ENCODE results near the gene GRAMD1B.

Gene GRAMD1B

DNA sequence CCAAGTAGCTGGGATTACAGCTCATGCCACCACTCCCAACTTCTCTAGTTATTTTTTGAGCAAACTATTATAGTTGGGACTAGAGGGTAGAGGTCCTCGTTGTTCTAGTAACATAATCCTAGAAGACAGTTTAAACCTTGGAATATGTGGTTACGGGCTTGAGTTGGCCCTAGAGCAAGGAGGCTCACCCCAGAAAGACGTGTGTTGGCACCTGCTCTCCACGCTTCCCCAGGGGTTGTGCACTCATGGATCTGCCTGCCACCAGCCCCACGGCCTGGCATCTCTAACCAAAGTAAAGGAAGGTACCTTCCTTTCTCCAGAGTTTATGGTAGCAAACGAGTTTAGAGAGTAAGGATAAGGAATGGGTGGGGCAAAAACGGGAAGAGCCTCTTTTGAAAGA is 145.4 kb downstream of the GRAMD1B start:
- no peak for DNase-seq

- DNase-seq = no peak
Observed at GRCh38 chr11:123576082-123576481, 146.0 kb downstream of the GRAMD1B start.

DNA sequence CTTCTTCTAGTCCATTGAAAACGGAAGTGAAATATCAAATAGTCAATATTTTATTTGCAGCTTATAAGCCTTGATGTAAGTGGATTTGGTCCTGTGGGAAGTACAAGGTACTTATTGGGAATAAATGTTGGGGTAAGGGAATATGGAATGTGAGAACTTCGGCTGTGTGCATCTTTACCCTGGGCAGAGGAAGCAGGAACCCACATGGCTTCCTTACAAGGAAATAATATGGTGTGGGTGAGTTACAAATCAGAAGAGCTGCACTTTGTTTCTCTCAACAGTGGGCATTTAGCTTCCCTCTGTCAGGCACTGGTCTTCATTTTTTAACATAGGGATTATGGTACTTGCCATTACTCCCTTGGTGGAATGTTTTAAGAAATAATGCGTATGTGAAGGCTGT is 146.4 kb downstream of the GRAMD1B start:
- DNase-seq = no peak

- peak; percentile 47 to 49 for DNase-seq
Observed at GRCh38 chr11:123577081-123577598, 147.1 kb downstream of the GRAMD1B start.

GRCh38 chr11:123578778-123579481 is 148.9 kb downstream of the GRAMD1B start:
- no peak for DNase-seq

DNA sequence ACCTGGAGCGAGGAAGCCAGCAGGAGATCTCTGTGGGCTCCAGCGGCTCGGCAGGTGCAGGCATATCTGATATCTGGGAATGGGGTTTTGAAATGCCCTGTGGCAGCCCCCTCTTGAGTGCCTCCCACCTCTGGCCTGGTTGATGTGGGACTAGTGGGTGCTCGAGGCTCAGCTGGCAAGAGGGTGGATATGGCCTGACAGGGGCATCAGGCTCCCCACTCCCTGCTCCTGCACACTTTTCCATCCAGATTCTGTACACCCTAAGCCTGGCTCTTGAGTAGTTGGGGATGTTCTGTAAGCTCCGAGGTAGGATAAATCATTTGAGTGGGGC is 149.4 kb downstream of the GRAMD1B start:
- no peak for DNase-seq

GRCh38 chr11:123580137-123580536 is 150.1 kb downstream of the GRAMD1B start:
- no peak for DNase-seq

DNA sequence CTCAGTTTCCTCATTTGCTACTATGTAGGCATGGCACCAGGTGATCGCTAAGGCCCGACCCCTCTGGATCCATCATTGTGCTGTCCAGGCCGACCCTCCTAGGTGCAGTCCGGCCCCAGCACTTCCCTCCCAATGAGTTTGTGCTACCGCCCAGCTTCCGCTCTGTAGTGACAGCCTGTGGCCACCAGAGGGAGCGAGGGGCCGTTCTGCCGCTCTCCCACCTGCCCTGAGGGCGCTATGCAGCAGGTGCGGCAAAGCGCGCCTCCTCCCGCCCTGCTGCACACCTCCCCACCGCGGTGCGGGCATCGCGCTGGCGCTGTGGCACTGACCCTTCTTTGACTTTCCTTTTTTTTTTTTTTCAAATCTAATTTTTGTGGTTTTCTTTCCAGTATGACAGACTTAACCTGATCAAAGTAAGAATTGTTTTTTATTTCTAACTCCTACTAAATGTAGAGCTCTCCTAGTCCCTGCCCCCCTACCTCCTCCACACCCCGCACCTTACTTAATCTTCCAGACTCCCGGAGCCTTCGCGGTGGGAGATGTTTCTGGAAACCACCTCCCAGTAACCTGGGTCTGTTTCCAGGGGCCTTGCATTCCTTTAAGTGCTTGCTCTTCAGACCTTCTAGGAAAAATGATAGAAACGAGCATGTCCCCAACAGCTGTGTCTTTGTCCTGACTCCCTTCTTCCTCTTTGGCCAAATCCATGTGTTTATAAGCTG is 150.6 kb downstream of the GRAMD1B start:
- DNase-seq = peak; percentile 59 to 64

GRCh38 chr11:123581651-123582399 is 151.8 kb downstream of the GRAMD1B start:
- DNase-seq = no peak

DNA sequence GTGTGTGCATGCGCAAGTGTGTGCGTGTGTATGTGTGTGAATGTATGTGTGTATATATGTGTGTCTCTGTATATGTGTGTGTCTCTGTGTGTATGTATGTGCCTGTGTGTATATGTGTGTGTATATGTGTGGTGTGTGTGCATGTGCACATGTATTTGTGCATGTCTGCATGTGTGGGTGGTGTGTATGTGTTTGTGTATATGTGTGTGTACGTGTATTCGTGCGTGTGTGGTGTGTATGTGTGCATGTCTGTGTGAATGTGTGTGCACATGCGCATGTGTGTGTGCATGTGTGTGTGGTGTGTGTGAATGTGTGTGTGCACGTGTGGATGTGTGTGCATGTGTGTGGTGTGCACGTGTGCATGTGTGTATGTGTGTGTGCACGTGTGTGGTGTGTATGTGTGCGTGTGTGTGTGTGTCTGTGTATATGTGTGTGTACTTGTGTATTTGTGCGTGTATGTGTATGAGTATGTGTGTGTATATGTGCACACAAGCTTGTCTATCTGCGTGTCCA is 153.0 kb downstream of the GRAMD1B start:
- no peak for DNase-seq

DNA sequence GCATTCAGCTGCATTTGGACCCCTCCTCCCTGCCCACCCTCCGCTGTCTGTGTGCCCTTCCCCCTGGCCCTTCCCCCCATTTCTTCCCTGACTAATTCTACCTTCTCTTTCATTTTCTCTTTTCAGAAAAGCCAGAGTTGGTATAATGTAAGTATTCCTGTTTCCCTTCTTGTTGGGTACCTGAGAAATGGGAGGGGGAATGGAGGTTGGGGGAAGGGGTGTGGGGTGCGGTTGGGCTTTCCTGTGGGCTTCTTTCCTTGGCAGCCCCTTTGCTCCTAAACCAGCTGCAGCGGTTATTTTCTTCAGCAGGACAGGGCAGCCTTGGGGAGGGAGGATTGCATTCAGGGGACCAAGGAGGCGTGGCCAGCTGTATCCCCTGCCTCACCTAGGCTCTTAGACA is 154.1 kb downstream of the GRAMD1B start:
- no peak for DNase-seq

DNA sequence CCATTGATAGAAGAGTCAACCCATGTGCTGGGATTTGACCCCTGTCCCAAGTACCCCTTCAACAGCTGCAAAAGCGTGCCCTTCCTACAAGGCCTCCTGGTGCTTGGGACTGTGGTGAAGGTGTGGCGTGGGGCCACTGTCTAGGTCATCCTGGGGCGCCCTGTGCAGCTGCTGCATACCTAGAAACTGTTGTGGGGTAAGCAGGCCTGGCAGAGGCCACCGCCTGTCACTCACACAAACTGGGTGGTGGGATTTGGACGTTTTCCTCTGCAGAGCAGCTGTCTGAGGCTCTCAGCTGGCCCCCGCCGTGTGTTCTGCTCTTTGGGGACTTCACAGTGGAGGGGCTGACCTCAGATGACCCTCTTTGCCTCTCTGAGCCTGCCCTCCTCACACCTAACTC is 154.7 kb downstream of the GRAMD1B start:
- DNase-seq = no peak

DNA sequence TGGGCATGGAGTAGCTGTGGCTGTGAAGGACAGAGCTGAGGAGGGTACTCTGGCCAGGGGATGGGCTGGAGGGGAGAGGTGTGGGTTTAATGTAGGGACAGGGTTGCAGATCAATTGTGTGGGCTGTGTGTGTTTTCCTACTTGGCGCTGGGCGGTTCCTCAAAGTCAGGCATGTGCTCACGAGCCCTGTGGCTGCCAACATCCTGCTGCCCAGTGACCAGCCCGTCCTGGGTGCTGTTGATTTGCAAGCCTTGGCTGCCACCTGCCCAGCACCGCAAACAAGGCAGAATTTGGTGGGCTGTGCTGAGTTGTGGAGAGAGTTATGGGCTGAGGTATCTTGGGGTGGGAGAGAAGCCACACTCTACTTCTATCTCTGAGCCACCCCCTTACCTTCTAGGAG is 155.1 kb downstream of the GRAMD1B start:
- no peak for DNase-seq

DNA sequence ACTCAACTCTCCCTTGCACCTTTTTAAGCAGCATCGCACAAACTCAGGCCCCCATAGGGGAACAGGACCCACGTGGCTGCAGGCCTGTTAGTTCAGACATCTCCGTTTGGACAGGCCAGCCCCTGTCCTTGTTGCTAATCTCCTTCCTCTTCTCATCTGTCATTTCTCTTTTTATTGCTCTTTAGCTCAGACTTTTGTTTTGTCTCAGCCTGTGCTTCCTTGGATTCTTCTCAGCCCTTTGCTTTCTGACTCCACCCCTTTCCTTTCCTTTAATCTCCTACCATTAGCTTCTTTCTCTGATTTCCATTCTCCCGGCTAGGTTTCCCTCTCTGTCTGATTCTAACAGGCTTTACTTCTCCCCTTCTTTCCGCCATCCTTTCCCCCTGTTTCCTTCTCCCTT is 155.6 kb downstream of the GRAMD1B start:
- no peak for DNase-seq

- no peak for DNase-seq
Observed at GRCh38 chr11:123586568-123586967, 156.5 kb downstream of the GRAMD1B start.

DNA sequence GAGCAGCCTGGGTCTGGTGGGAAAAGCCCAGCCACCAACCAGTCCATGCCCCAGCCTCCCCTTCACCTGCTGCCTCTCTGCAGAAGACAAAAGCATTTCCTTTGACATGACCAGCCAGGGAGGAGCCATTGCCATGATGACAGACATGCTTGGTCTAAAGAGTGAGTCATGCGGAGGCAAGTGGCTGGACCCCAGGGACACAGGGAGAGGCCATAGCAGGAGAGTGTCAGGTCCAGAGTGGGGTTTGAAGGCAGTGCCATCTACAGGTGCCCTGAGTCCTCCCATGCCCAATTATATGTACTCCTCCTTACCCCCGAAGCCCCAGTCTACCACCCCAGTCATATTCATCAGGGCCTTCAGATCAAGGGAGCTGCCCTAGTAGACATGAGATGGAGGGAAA is 157.0 kb downstream of the GRAMD1B start:
- DNase-seq = no peak

GRCh38 chr11:123587559-123587958 is 157.5 kb downstream of the GRAMD1B start:
- no peak for DNase-seq

DNA sequence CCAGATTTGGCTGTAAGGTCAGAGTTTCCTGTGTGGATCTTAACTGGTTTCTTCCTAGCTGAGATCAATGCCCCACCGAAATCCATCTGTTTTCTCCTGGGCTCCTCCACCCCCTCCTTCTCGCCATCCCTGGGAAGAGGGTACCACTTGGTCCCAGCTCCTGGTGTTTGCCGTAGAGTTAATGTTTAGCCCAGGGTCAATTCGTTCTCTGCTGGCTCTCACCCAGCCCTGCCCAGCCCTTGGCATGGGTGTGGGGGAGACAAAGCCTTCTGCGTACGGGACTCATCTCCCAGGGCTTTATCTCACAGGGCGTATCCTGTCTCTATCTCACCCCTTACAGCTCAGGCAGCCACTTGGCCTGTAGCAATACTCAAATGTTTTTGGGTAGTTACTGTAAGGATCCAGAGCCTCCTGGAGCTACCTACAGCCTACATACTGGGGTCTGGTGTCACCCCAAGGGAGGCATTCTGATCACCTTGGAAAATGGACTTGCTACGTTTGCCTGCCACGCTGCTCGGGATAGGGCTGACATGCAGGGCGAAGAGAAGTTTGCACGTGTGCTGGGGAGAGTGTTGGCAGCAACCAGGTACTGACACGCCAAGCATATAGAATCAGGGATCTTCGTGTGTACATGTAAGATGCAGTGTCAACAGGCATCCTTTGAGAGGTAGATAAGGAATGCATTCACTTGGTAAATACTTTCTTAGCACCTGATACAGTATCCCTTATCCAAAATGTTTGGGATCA is 158.2 kb downstream of the GRAMD1B start:
- DNase-seq = no peak

DNA sequence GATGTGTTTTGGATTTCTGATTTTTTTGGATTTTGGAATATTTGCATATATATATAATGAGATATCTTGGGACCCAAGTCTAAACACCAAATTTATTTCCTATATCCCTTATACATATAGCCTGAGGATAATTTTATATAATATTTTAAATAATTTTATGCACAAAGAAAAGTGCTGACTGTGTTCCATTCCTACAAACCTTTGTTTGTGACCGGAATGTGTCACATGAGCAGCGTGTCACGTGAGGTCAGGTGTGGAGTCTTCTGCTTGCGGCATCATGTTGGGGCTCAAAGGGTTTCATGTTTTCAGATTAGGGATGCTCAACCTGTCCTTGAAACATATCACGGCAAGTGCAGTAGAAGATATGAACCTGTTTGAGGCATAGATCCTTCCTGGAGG is 158.8 kb downstream of the GRAMD1B start:
- no peak for DNase-seq

DNA sequence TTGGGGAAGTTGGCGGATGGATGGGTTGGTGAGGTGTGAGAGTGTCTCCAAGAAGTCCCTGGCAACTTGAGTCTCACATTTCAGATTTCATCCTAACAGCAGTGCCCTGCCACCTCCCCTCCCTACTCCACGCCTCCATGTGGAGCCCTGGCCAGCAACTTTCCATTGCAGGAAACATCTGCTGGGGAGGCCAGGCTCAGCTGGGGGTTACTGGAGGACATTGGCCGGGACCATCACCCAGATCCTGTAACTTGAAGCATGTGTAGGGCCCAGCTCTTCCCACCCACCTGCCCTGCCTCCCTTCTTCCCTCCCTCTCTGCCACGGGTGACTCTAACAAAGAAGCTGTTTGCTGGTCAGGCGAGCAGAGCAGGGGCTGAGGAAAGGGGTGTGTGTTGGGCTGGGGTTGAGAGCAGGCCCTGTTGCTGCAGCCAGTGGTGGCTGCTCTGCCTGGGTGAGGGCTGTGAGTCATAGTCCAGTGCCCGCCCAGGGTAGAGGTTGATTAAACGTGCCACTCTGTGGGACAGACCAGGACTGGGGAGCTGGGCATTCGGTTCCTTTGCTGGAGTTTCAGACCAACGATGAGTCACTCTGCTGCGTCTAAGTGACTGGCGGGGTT is 160.3 kb downstream of the GRAMD1B start:
- DNase-seq = no peak

- DNase-seq = no peak
Observed at GRCh38 chr11:123593570-123593969, 163.5 kb downstream of the GRAMD1B start.

GRCh38 chr11:123594188-123594901 is 164.3 kb downstream of the GRAMD1B start:
- DNase-seq = no peak
